GM12864 (cell line): ENCODE data around the gene RASAL3.

Experiments used
- DNase-seq: peaks from one replicate; pipeline ENCODE4 v3.0.0-alpha.2; 2011; ENCODE audit warnings: low read depth
- H3K4me3 ChIP-seq: 2 replicates; pipeline ENCODE4 v1.5.1; 2011; ENCODE audit warnings: mild to moderate bottlenecking, low read depth, low read length, control low read depth
- CTCF ChIP-seq: IDR thresholded peaks from 2 replicates; pipeline ENCODE4 v1.5.1; 2011; ENCODE audit warnings: low read depth, mild to moderate bottlenecking, moderate library complexity, low read length, control low read depth, inconsistent platforms; ENCODE audit errors: missing control alignments

Gene RASAL3

GRCh38 chr19:15471639-15472101 is 7.3 kb upstream of the RASAL3 start:
- no peak overlapping the region for H3K4me3 ChIP-seq
- TF ChIP-seq CTCF = no peak
- DNase-seq = no peak

GRCh38 chr19:15469513-15470297 is 5.4 kb upstream of the RASAL3 start:
- no peak for DNase-seq
- H3K4me3 ChIP-seq = peak overlapping the region; percentile 40
- no peak for TF ChIP-seq CTCF

- H3K4me3 ChIP-seq = no peak overlapping the region
- DNase-seq = no peak
- no peak for TF ChIP-seq CTCF
Observed at GRCh38 chr19:15468675-15469512, 4.5 kb upstream of the RASAL3 start.

- H3K4me3 ChIP-seq = no peak overlapping the region
- TF ChIP-seq CTCF = no peak
- no peak for DNase-seq
Observed at GRCh38 chr19:15467734-15468214, 3.4 kb upstream of the RASAL3 start.

- DNase-seq = peak; percentile 90
- no peak for TF ChIP-seq CTCF
Observed at GRCh38 chr19:15466851-15467733, 2.7 kb upstream of the RASAL3 start.

GRCh38 chr19:15463861-15464371 is 428 bp downstream of the RASAL3 start:
- DNase-seq = peak; percentile 40
- TF ChIP-seq CTCF = no peak
- peak overlapping the region; percentile 90 for H3K4me3 ChIP-seq

More at GRCh38 chr19:15466851-15467733, 2.7 kb upstream of the RASAL3 start:
- H3K4me3 ChIP-seq = no peak overlapping the region
